ENCODE data around the gene FREM2.

- no peak for TF ChIP-seq CTCF (IDR thresholded peaks at IDR 0.05)
- no peak for TF ChIP-seq POLR2A (IDR thresholded peaks at IDR 0.05)
Observed at GRCh38 chr13:38804061-38804460, 117.2 kb downstream of the FREM2 start.
